CD8-positive, alpha-beta memory T cell (primary cell): ENCODE data around the gene MCRIP1. TPM values are rescaled to one million over a fixed set of nuclear protein-coding genes. Genes with fewer than 3 reads are reported as not detected.

Experiments used
- CTCF ChIA-PET: fragments of 350-600 bp; sonication (Branson Sonifier 250); formaldehyde crosslinking; loops from one replicate; lab custom pipeline; 2021; ENCODE audit warnings: antibody characterized with exemption; lab: Charles Lee
- POLR2A ChIA-PET: fragments of 350-600 bp; sonication (Branson Sonifier 250); formaldehyde crosslinking; loops from one replicate; lab custom pipeline; 2021; ENCODE audit warnings: antibody characterized with exemption; lab: Charles Lee
- DNase-seq, 5 donors: peaks; one replicate each; pipeline versions ENCODE4 v3.0.0 to v3.0.0-alpha.2; 2020 to 2022; ENCODE audit warnings: mixed read lengths in 1 of 5
- H3K27ac ChIP-seq: one replicate; pipeline ENCODE4 v1.7.0; 2013; ENCODE audit warnings: low read depth, mild to moderate bottlenecking, low read length, moderate library complexity
- H3K27me3 ChIP-seq: 2 replicates; pipeline ENCODE4 v1.7.0; 2013; ENCODE audit warnings: low read length, mild to moderate bottlenecking; ENCODE audit not compliant: insufficient read depth, poor library complexity, severe bottlenecking
- H3K36me3 ChIP-seq: 2 replicates; pipeline ENCODE4 v1.7.0; 2013; ENCODE audit warnings: mild to moderate bottlenecking, low read length, moderate library complexity; ENCODE audit not compliant: insufficient read depth
- H3K4me1 ChIP-seq: 2 replicates; pipeline ENCODE4 v1.7.0; 2013; ENCODE audit warnings: mild to moderate bottlenecking, low read length, moderate library complexity; ENCODE audit not compliant: insufficient read depth
- H3K4me3 ChIP-seq: 2 replicates; pipeline ENCODE4 v1.7.0; 2013; ENCODE audit warnings: mild to moderate bottlenecking, low read length
- H3K9me3 ChIP-seq: 2 replicates; pipeline ENCODE4 v1.7.0; 2013; ENCODE audit warnings: mild to moderate bottlenecking, low read length
- H3K27ac Mint-ChIP-seq, 8 donors: one replicate each; pipeline ENCODE4 v1.8.0; 2020 to 2021; ENCODE audit warnings: mixed read lengths in 8 of 8, mild to moderate bottlenecking in 6 of 8, inconsistent platforms in 3 of 8, moderate library complexity in 3 of 8
- H3K27me3 Mint-ChIP-seq, 2 donors: one replicate each; pipeline ENCODE4 v1.8.0; 2020 to 2021; ENCODE audit warnings: mixed read lengths in 2 of 2, mild to moderate bottlenecking in 1 of 2, moderate library complexity in 1 of 2
- H3K36me3 Mint-ChIP-seq, 3 donors: one replicate each; pipeline ENCODE4 v1.8.0; 2020 to 2021; ENCODE audit warnings: mixed read lengths in 3 of 3, inconsistent platforms in 1 of 3, mild to moderate bottlenecking in 1 of 3
- H3K4me1 Mint-ChIP-seq, 3 donors: one replicate each; pipeline ENCODE4 v1.8.0; 2020 to 2021; ENCODE audit warnings: mixed read lengths in 3 of 3, inconsistent platforms in 1 of 3, mild to moderate bottlenecking in 1 of 3
- H3K4me3 Mint-ChIP-seq, 7 donors: one replicate each; pipeline ENCODE4 v1.8.0; 2020 to 2021; ENCODE audit warnings: mixed read lengths in 7 of 7, mild to moderate bottlenecking in 6 of 7, moderate library complexity in 4 of 7, inconsistent platforms in 2 of 7
- H3K9me3 Mint-ChIP-seq, 5 donors: one replicate each; pipeline ENCODE4 v1.8.0; 2020 to 2022; ENCODE audit warnings: mixed read lengths in 5 of 5, mild to moderate bottlenecking in 3 of 5, moderate library complexity in 2 of 5, inconsistent platforms in 1 of 5
- polyA plus RNA-seq: library from polyadenylated mRNA; unstranded; fragments of 300-500 nt; fragmentation: Illumina TruSeq; gene quantifications from one replicate; pipeline ENCODE4 v1.2.3, GENCODE V29; 2021
- total RNA-seq, 2 experiments: library from RNA; stranded (reverse); gene quantifications; one replicate each; pipeline ENCODE4 v1.2.3, GENCODE V29; 2021

The MCRIP1 gene
- total and polyA plus RNA-seq, 3 experiments from 2014 or later: 56.1 to 76.1 (median 57.0) TPM

DNA sequence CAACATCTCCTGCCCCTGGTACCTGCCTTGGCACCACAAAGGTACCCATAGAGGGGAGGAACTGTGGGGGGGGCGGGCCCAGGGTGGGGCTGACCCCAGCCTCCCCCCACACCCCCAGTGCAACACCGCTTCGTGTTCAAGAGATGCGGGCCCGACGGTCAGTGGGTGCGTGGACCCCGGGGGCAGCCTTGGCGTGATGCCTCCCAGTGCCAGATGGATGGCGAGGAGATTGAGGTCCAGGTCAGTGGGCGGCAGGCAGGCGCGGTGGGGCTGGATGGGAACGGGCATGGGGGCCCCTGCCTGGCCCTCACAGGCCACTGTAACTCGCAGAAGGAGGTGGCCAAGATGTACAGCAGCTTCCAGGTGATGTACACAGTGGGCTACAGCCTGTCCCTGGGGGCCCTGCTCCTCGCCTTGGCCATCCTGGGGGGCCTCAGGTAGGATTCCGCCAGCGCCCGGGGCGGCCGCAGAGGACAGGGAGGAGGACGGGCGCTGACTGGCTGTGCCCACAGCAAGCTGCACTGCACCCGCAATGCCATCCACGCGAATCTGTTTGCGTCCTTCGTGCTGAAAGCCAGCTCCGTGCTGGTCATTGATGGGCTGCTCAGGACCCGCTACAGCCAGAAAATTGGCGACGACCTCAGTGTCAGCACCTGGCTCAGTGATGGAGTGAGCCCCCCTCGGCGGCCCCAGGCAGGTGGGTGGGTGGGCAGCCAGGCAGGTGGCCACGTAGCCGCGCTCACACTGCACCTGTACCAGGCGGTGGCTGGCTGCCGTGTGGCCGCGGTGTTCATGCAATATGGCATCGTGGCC lies 22.0 kb downstream of the MCRIP1 start:
- H3K9me3 ChIP-seq: no peaks in the 10 kb centered on the region
- H3K4me3 ChIP-seq: no peak overlapping the region
- Mint-ChIP-seq H3K4me1 (peaks cover 0 to 7% (median 0%) of the 10 kb centered on the region in 3 donors), H3K27ac (no peak overlapping the region), H3K27me3 (peaks cover 14 to 16% of the 10 kb centered on the region in 2 donors), H3K36me3 (no peaks in the 10 kb centered on the region), H3K4me3 (no peak overlapping the region), H3K9me3 (no peaks in the 10 kb centered on the region)
- H3K27me3 ChIP-seq: peaks cover 8% of the 10 kb centered on the region
- no peak overlapping the region for H3K27ac ChIP-seq
- POLR2A ChIA-PET: no interaction called here
- CTCF ChIA-PET: no interaction called here
- no peaks in the 10 kb centered on the region for H3K4me1 ChIP-seq
- H3K36me3 ChIP-seq: no peaks in the 10 kb centered on the region
- DNase-seq: no peak

- no peak overlapping the region for H3K27ac ChIP-seq
- peaks cover 16 to 19% of the 10 kb centered on the region in 2 donors for H3K27me3 Mint-ChIP-seq
- no peaks in the 10 kb centered on the region for H3K4me1 ChIP-seq
- H3K36me3 ChIP-seq: no peaks in the 10 kb centered on the region
- H3K36me3 Mint-ChIP-seq: no peaks in the 10 kb centered on the region
- H3K9me3 Mint-ChIP-seq: no peaks in the 10 kb centered on the region
- H3K4me3 ChIP-seq: no peak overlapping the region
- H3K27me3 ChIP-seq: peaks cover 8% of the 10 kb centered on the region
- no peak overlapping the region for H3K27ac Mint-ChIP-seq
- ChIA-PET CTCF (no interaction called here), POLR2A (no interaction called here)
- no peaks in the 10 kb centered on the region for H3K9me3 ChIP-seq
- peaks cover 0 to 7% (median 0%) of the 10 kb centered on the region in 3 donors for H3K4me1 Mint-ChIP-seq
- H3K4me3 Mint-ChIP-seq: no peak overlapping the region
- no peak for DNase-seq
These were observed 22.6 kb downstream of the MCRIP1 start for GRCh38 chr17:81810476-81810875.

DNA sequence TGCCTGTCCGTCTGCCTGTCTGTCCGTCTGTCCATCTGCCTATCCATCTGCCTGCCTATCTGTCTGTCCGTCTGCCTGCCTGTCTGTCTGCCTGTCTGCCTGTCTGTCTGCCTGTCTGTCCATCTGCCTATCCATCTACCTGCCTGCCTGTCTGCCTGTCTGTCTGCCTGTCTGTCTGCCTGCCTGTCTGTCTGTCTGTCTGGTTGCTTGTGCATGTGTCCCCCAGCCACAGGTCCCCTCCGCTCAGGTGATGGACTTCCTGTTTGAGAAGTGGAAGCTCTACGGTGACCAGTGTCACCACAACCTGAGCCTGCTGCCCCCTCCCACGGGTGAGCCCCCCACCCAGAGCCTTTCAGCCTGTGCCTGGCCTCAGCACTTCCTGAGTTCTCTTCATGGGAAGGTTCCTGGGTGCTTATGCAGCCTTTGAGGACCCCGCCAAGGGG lies 23.5 kb downstream of the MCRIP1 start:
- DNase-seq: no peak
- peaks cover 16 to 21% of the 10 kb centered on the region in 2 donors for H3K27me3 Mint-ChIP-seq
- H3K27ac Mint-ChIP-seq: no peak overlapping the region
- no peaks in the 10 kb centered on the region for H3K4me1 ChIP-seq
- no peak overlapping the region for H3K4me3 ChIP-seq
- H3K27me3 ChIP-seq: peaks cover 8% of the 10 kb centered on the region
- POLR2A ChIA-PET: no interaction called here
- H3K4me3 Mint-ChIP-seq: no peak overlapping the region
- no peaks in the 10 kb centered on the region for H3K9me3 ChIP-seq
- no peaks in the 10 kb centered on the region for H3K9me3 Mint-ChIP-seq
- H3K4me1 Mint-ChIP-seq: peaks cover 0 to 7% (median 3%) of the 10 kb centered on the region in 3 donors
- no peaks in the 10 kb centered on the region for H3K36me3 Mint-ChIP-seq
- no peak overlapping the region for H3K27ac ChIP-seq
- no peaks in the 10 kb centered on the region for H3K36me3 ChIP-seq
- CTCF ChIA-PET: no interaction called here

DNA sequence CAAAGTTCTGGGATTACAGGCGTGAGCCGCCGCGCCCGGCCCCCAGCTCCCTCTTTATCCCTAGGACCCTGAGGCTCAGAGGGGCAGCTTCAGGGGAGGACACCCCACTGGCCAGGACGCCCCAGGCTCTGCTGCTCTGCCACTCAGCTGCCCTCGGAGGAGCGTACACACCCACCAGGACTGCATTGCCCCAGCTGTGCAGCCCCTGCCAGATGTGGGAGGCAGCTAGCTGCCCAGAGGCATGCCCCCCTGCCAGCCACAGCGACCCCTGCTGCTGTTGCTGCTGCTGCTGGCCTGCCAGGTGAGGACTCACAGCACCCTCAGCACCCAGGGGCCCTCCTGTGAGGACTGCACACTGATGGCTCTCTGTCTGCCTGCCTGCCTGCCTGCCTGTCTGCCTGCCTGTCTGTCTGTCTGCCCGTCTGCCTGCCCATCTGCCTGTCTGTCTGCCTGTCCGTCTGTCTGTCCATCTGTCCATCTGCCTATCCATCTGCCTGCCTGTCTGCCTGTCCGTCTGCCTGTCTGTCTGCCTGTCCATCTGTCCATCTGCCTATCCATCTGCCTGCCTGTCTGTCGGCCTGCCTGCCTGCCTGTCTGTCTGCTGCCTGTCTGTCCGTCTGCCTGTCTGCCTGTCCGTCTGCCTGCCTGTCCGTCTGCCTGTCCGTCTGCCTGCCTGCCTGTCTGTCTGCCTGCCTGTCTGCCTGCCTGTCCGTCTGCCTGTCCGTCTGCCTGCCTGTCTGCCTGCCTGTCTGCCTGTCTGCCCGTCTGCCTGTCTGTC lies 24.1 kb downstream of the MCRIP1 start:
- Histone ChIP-seq H3K9me3 (no peaks in the 10 kb centered on the region), H3K4me1 (no peaks in the 10 kb centered on the region), H3K36me3 (no peaks in the 10 kb centered on the region), H3K4me3 (no peak overlapping the region), H3K27me3 (peaks cover 8% of the 10 kb centered on the region), H3K27ac (no peak overlapping the region)
- DNase-seq: no peak
- H3K4me3 Mint-ChIP-seq: no peak overlapping the region
- peaks cover 0 to 7% (median 3%) of the 10 kb centered on the region in 3 donors for H3K4me1 Mint-ChIP-seq
- no peaks in the 10 kb centered on the region for H3K36me3 Mint-ChIP-seq
- H3K27me3 Mint-ChIP-seq: peaks cover 16 to 21% of the 10 kb centered on the region in 2 donors
- CTCF ChIA-PET: no interaction called here
- POLR2A ChIA-PET: no interaction called here
- no peak overlapping the region for H3K27ac Mint-ChIP-seq
- no peaks in the 10 kb centered on the region for H3K9me3 Mint-ChIP-seq

GRCh38 chr17:81807839-81808238 lies 25.3 kb downstream of the MCRIP1 start:
- no peaks in the 10 kb centered on the region for H3K9me3 ChIP-seq
- H3K9me3 Mint-ChIP-seq: no peaks in the 10 kb centered on the region
- no peak overlapping the region for H3K27ac Mint-ChIP-seq
- H3K4me1 ChIP-seq: no peaks in the 10 kb centered on the region
- H3K4me3 ChIP-seq: no peak overlapping the region
- CTCF ChIA-PET: no interaction called here
- H3K27me3 Mint-ChIP-seq: peaks cover 22 to 25% of the 10 kb centered on the region in 2 donors
- no peaks in the 10 kb centered on the region for H3K36me3 Mint-ChIP-seq
- no peaks in the 10 kb centered on the region for H3K36me3 ChIP-seq
- peaks cover 15% of the 10 kb centered on the region for H3K27me3 ChIP-seq
- POLR2A ChIA-PET: no interaction called here
- peaks cover 0 to 7% (median 6%) of the 10 kb centered on the region in 3 donors for H3K4me1 Mint-ChIP-seq
- H3K27ac ChIP-seq: no peak overlapping the region
- H3K4me3 Mint-ChIP-seq: no peak overlapping the region
- no peak for DNase-seq

DNA sequence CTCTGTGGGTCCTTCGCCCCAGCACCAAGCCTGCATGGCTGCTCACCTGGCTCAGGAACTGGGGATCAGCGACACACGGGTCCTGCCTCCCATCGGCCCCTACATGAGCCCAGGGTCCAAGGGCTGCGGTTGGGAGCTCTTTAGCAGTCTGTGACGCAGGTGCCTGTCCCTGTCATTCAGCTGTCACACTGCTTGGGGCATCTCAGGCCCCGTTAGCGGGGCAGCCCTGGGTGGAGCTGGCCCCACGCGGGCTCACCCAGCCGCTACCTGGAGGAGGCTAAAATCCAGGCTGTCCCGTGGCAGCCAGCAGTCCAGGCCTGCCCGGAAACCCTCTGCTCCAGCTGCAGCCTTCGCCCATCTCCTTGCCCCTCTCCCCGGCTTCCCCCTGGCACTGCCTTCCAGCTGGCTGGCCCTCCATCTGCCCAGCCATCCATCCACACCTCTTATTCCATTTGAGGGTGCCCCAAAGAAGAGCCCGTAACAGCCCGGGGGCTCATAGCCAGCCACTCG lies 25.8 kb downstream of the MCRIP1 start:
- no peak for DNase-seq
- CTCF ChIA-PET: no interaction called here
- H3K27me3 Mint-ChIP-seq: peaks cover 28 to 30% of the 10 kb centered on the region in 2 donors
- no peak overlapping the region for H3K27ac ChIP-seq
- no peaks in the 10 kb centered on the region for H3K36me3 ChIP-seq
- no peaks in the 10 kb centered on the region for H3K4me1 ChIP-seq
- no peak overlapping the region for H3K4me3 Mint-ChIP-seq
- no peaks in the 10 kb centered on the region for H3K9me3 ChIP-seq
- POLR2A ChIA-PET: no interaction called here
- peaks cover 20% of the 10 kb centered on the region for H3K27me3 ChIP-seq
- no peak overlapping the region for H3K4me3 ChIP-seq
- peaks cover 0 to 10% (median 7%) of the 10 kb centered on the region in 3 donors for H3K4me1 Mint-ChIP-seq
- no peaks in the 10 kb centered on the region for H3K36me3 Mint-ChIP-seq
- no peak overlapping the region for H3K27ac Mint-ChIP-seq
- no peaks in the 10 kb centered on the region for H3K9me3 Mint-ChIP-seq

- Histone ChIP-seq H3K36me3 (no peaks in the 10 kb centered on the region), H3K27ac (no peak overlapping the region), H3K27me3 (peaks cover 27% of the 10 kb centered on the region), H3K4me3 (no peak overlapping the region), H3K4me1 (no peaks in the 10 kb centered on the region), H3K9me3 (no peaks in the 10 kb centered on the region)
- ChIA-PET POLR2A (no interaction called here), CTCF (no interaction called here)
- H3K27ac Mint-ChIP-seq: no peak overlapping the region
- no peak overlapping the region for H3K4me3 Mint-ChIP-seq
- no peaks in the 10 kb centered on the region for H3K36me3 Mint-ChIP-seq
- H3K9me3 Mint-ChIP-seq: no peaks in the 10 kb centered on the region
- DNase-seq: no peak
- peaks cover 35 to 37% of the 10 kb centered on the region in 2 donors for H3K27me3 Mint-ChIP-seq
- peaks cover 0 to 10% (median 7%) of the 10 kb centered on the region in 3 donors for H3K4me1 Mint-ChIP-seq
These were observed 26.5 kb downstream of the MCRIP1 start for GRCh38 chr17:81806461-81807209.
